BLaER1 (cell line): ENCODE data around the gene MIA2.
A peak's percentile ranks its signal among the peaks of the same experiment; 100 is the strongest.

Experiments
- H3K27ac ChIP-seq: shearing (Covaris generic); formaldehyde crosslinking; 2 replicates; pipeline ENCODE4 v1.8.1; 2022
- H3K27me3 ChIP-seq: shearing (Covaris generic); formaldehyde crosslinking; 2 replicates; pipeline ENCODE4 v1.8.1; 2022
- H3K36me3 ChIP-seq: shearing (Covaris generic); formaldehyde crosslinking; 2 replicates; pipeline ENCODE4 v1.8.1; 2022
- H3K4me1 ChIP-seq: shearing (Covaris generic); formaldehyde crosslinking; 2 replicates; pipeline ENCODE4 v1.8.1; 2022
- H3K4me2 ChIP-seq: shearing (Covaris generic); formaldehyde crosslinking; 2 replicates; pipeline ENCODE4 v1.8.1; 2022
- H3K4me3 ChIP-seq: shearing (Covaris generic); formaldehyde crosslinking; 2 replicates; pipeline ENCODE4 v1.8.1; 2022
- H3K9ac ChIP-seq: shearing (Covaris generic); formaldehyde crosslinking; 2 replicates; pipeline ENCODE4 v1.8.1; 2022
- H3K9me3 ChIP-seq: shearing (Covaris generic); formaldehyde crosslinking; 2 replicates; pipeline ENCODE4 v1.8.1; 2022
- H4K20me1 ChIP-seq: shearing (Covaris generic); formaldehyde crosslinking; 2 replicates; pipeline ENCODE4 v1.8.1; 2022
- Cebpa-rat ChIP-seq: shearing (Covaris generic); IDR thresholded peaks from 2 replicates; pipeline ENCODE4 v1.8.1; 2022

Gene MIA2

DNA sequence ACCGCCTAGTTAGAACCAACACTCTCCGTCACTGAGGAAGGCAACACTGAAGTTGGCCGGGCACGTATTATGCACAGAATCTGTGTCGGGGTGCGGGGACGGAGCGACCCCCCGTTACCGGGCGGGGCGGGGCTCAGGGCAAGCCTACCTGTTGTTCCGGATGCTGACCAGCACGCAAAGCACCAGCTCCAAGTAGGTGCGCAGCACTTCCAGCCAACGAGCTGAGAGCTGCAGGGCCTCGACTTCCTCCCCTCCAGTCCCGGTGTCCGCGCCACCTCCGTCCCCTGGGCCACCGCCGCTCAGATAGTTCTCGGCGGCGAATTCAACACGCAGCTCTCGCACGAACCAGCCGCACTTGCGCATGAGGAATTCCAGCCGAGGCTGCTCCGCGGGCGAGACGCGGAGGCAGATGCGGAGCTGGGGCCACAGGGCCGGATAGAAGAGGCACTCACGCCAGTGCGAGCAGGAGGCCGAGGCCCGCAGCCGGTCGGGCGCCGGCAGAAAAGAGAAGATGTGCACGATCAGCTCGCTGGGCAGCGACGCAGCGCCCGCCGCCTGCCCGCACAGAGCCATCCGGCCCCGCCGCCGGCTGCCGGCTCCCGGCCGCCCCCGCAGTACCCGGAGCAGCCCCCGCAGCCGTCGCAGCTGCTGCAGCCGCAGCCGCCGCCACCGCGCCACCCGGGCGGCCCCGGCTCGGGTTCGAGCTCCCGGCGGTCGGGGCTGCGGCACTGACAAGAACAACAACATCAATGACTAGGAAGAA, 197.9 kb downstream of the MIA2 start:
- Histone ChIP-seq H3K27me3 (no peaks in the 10 kb centered on the region), H3K4me1 (peaks cover 42% of the 10 kb centered on the region), H3K36me3 (no peaks in the 10 kb centered on the region), H3K27ac (peak overlapping the region; percentile 100), H3K4me3 (peak overlapping the region; percentile 82), H4K20me1 (peaks cover 54% of the 10 kb centered on the region), H3K9me3 (no peaks in the 10 kb centered on the region), H3K4me2 (peak overlapping the region; percentile 96), H3K9ac (peak overlapping the region; percentile 100)
- TF ChIP-seq Cebpa-rat, result no peak

DNA sequence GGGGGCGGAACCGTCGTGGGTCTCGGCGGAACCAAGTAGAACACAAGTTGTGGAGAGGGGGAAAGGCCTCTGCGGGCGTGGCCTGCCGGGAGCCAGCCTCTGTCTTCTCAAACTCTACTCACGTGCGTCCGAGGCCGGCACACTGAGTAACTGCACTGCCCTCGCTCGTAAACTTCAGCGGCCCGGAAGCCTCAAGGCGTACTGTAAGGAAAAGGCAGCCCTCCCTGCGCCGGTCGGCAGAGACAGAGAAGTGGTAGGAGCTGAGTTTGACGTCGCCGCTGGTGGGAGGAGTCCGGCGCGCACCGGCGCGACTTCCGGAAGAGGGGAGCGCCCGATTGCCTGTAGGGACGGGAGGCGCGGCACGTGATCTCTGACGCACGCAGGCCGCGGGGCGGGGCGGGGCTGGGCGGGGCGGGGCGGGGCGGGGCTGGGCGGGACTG, 198.5 kb downstream of the MIA2 start, which contains the start of gene FBXO33:
Gene FBXO33, minus strand, starts transcription at position 255 of the 440 bp plus-strand sequence. CDS start 271 bp downstream, outside the sequence.
- peak within 1 kb of the TSS; percentile 96 for H3K4me2 ChIP-seq
- peaks cover 48% of the 10 kb centered on the region for H4K20me1 ChIP-seq
- H3K36me3 ChIP-seq, result no peaks in the 10 kb centered on the region
- H3K4me1 ChIP-seq, result peaks cover 37% of the 10 kb centered on the region
- peak within 1 kb of the TSS; percentile 100 for H3K27ac ChIP-seq
- no peak for TF ChIP-seq Cebpa-rat
- H3K27me3 ChIP-seq, result no peaks in the 10 kb centered on the region
- peak within 1 kb of the TSS; percentile 100 for H3K9ac ChIP-seq
- peak within 1 kb of the TSS; percentile 82 for H3K4me3 ChIP-seq
- H3K9me3 ChIP-seq, result no peaks in the 10 kb centered on the region

DNA sequence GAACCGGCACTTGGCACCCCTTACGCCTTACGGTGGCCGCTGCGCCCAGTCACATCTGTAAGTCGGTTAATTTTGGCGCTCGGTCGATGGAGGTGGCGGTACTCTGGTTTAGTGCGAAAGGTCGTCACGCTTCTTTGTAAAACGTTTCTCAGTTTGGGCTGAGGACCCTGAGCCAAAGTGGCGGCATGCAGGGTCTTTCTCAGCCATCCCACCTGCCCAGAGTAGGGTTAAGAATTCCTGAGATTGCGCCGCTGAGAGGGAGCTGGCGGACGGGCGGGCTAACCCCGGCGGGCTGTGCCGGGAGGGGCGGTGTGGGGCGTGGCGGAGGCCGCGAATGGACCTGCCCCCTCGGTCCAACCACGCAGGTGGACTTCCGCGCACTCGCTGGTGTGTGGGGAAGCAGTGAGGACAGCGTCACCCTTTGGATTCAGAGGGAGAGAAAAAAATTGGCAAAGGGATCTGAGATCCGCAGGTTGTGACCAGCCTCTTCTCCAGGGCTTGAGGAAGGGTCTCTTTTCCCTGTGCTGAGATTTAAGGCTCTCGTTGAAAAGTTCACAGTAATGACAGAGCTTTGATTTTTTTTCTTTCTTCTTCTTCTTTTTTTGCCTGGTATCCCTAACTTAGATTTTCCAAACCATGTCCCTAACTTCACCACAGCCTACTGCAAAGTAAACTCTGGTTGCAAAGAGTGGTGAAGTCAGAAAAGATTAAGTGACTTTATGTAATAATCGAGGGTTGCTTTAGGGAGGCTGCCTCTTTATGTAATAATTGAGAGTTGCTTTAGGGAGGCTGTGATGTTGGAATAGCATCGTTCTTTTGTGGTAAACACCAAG, 199.1 kb downstream of the MIA2 start:
- Histone ChIP-seq H3K9ac (peak overlapping the region; percentile 72), H3K4me2 (peak overlapping the region; percentile 80), H3K9me3 (no peaks in the 10 kb centered on the region), H3K27ac (peak overlapping the region; percentile 80), H3K36me3 (no peaks in the 10 kb centered on the region), H3K4me1 (peaks cover 37% of the 10 kb centered on the region), H3K27me3 (no peaks in the 10 kb centered on the region), H3K4me3 (peak overlapping the region; percentile 82), H4K20me1 (peaks cover 41% of the 10 kb centered on the region)
- TF ChIP-seq Cebpa-rat, result no peak

DNA sequence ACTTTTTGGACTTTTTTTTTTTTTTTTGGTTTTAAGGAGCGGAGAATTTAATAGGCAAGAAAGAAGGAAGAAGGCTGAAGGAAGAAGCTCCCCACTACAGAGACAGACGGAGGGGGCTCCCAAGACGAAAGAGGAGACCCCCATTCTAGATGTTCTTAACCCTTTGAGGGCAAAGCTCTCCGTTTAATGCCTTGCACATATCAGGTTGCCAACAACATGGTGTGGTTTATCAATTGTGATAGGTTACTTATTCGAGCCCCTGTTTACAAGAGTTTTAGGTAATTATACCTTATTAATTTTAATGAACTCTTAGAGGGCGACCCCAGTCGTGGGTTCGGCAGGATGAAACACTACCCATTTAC, 199.7 kb downstream of the MIA2 start:
- no peak overlapping the region for H3K27ac ChIP-seq

DNA sequence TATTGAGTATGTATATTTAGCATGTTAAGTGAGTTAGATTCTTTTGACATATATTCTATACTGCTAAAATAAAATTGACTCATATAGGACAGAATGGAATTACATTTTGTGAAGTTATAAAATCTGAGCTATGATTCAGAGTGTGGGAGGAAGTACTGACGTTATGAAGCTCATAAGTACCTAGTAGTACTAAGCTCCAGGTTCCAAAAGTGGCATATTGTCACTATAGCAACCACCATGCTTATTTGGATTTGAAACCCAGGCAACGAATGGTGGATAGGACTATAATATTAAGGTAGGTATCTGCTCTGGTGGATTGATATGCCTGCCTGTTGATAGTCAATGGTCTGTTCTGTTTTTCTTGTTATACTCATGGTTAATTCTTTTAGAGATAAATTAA, 200.7 kb downstream of the MIA2 start:
- Histone ChIP-seq H3K9me3 (no peaks in the 10 kb centered on the region), H3K36me3 (no peaks in the 10 kb centered on the region), H3K4me2 (no peak overlapping the region), H3K4me3 (no peak overlapping the region), H3K27me3 (no peaks in the 10 kb centered on the region), H4K20me1 (peaks cover 26% of the 10 kb centered on the region), H3K27ac (no peak overlapping the region), H3K4me1 (peaks cover 24% of the 10 kb centered on the region), H3K9ac (no peak overlapping the region)
- TF ChIP-seq Cebpa-rat, result no peak

More for the DNA sequence above, 199.7 kb downstream of the MIA2 start:
- Histone ChIP-seq H3K9me3 (no peaks in the 10 kb centered on the region), H3K27me3 (no peaks in the 10 kb centered on the region), H3K9ac (peak overlapping the region; percentile 72), H3K4me3 (peak overlapping the region; percentile 82), H4K20me1 (peaks cover 35% of the 10 kb centered on the region), H3K4me1 (peaks cover 33% of the 10 kb centered on the region), H3K36me3 (no peaks in the 10 kb centered on the region), H3K4me2 (peak overlapping the region; percentile 80)
- TF ChIP-seq Cebpa-rat, result no peak

- TF ChIP-seq Cebpa-rat, result no peak
- Histone ChIP-seq H3K9me3 (no peaks in the 10 kb centered on the region), H3K4me2 (no peak overlapping the region), H4K20me1 (peaks cover 17% of the 10 kb centered on the region), H3K27ac (no peak overlapping the region), H3K27me3 (no peaks in the 10 kb centered on the region), H3K4me1 (peaks cover 15% of the 10 kb centered on the region), H3K36me3 (no peaks in the 10 kb centered on the region; the same call in 1 of the 2 replicates), H3K9ac (no peak overlapping the region), H3K4me3 (no peak overlapping the region)
Observed at GRCh38 chr14:39435241-39435640, 201.5 kb downstream of the MIA2 start.
